Endothelial cell of umbilical vein (primary cell): ENCODE data around the gene HECW1.

Source experiments
- EZH2 ChIP-seq: IDR thresholded peaks from 2 replicates; pipeline ENCODE4 v1.6.1; 2012; ENCODE audit warnings: borderline replicate concordance, low read depth, mild to moderate bottlenecking, moderate library complexity, low read length, inconsistent platforms; ENCODE audit not compliant: severe bottlenecking
- FOS ChIP-seq: IDR thresholded peaks from 2 replicates; pipeline ENCODE4 v1.6.1; 2011; ENCODE audit warnings: mild to moderate bottlenecking, low read length, moderate library complexity, borderline replicate concordance; ENCODE audit not compliant: insufficient read depth
- JUN ChIP-seq: IDR thresholded peaks from 2 replicates; pipeline ENCODE4 v1.6.1; 2011; ENCODE audit warnings: borderline replicate concordance, low read depth; ENCODE audit not compliant: insufficient read length, insufficient read depth
- MYC ChIP-seq: IDR thresholded peaks from one replicate; pipeline ENCODE4 v1.6.1; 2011; ENCODE audit warnings: mild to moderate bottlenecking, low read depth, low read length
- POLR2A ChIP-seq: IDR thresholded peaks from 2 replicates; pipeline ENCODE4 v1.6.1; 2012; ENCODE audit warnings: low read depth, mild to moderate bottlenecking, control low read depth, low read length
- POLR2AphosphoS5 ChIP-seq: IDR thresholded peaks from 2 replicates; pipeline ENCODE4 v1.6.1; 2012; ENCODE audit warnings: low read depth, mild to moderate bottlenecking, control low read depth, low read length, moderate library complexity; ENCODE audit not compliant: insufficient read depth
- TF ChIP-seq, protein P1 (sequence below), 2 donors: IDR thresholded peaks; 1 replicate in 1 of 2; 2 replicates in 1 of 2; pipeline ENCODE4 v1.5.1; 2011; ENCODE audit warnings: low read length in 2 of 2, mild to moderate bottlenecking in 2 of 2, moderate library complexity in 2 of 2, control low read depth in 1 of 2, inconsistent platforms in 1 of 2, low read depth in 1 of 2; ENCODE audit not compliant: insufficient read depth in 1 of 2; ENCODE audit errors: extremely low read depth in 1 of 2
- TF ChIP-seq, protein P2 (sequence below): IDR thresholded peaks from 2 replicates; pipeline ENCODE4 v1.6.1; 2011; ENCODE audit not compliant: insufficient read depth, insufficient read length

DNA sequence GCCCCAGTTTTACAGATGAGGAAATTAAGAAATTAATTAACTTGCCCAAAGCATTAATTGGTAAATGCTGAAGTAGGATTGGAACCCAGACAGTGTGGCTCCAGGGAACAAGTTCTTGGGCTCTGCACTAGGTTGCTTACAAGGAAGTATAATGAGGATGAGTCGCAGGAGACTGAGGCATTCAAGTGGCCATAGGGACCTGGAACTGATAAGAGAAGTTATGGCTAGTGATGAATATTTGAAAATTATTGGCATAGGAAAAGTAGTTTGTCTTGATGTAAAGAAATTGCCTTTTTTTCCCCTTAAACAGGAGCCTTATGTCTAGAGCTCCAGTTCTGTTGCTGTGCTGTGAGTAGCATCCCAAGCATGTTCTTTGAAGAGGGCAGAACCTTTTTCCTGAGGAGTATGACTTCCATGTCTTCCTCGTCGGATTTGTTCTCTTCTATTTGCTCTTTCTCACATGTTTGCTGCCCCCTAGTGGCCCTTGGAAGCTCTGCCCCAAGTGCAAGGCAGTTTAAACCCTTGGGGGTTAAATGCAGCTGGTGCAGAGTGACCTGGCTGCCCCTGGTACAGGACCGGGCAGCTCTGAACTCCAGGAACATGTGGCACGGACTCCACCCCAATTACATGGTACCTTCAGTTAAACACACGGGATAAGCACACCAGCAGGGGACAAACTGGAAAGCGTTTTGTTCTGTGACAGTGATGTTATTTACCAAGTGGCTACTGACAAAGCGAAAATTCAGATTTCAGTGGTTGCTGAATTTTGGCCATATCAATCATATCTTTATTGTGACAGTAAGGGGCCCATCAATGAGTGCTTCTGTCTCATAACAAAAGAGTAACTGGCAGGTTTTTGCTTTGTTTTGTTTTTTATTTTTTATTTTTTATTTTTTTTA lies 148.8 kb downstream of the HECW1 start:
- TF ChIP-seq, protein P1, sequence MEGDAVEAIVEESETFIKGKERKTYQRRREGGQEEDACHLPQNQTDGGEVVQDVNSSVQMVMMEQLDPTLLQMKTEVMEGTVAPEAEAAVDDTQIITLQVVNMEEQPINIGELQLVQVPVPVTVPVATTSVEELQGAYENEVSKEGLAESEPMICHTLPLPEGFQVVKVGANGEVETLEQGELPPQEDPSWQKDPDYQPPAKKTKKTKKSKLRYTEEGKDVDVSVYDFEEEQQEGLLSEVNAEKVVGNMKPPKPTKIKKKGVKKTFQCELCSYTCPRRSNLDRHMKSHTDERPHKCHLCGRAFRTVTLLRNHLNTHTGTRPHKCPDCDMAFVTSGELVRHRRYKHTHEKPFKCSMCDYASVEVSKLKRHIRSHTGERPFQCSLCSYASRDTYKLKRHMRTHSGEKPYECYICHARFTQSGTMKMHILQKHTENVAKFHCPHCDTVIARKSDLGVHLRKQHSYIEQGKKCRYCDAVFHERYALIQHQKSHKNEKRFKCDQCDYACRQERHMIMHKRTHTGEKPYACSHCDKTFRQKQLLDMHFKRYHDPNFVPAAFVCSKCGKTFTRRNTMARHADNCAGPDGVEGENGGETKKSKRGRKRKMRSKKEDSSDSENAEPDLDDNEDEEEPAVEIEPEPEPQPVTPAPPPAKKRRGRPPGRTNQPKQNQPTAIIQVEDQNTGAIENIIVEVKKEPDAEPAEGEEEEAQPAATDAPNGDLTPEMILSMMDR (IDR thresholded peaks at IDR 0.05; ENCODE audit: extremely low read depth in 1 of 2, insufficient read depth in 1 of 2, low read depth in 1 of 2, low read length in 2 of 2) = peak; percentile 90 to 91
- TF ChIP-seq POLR2AphosphoS5 (no peak), POLR2A (no peak), MYC (no peak), FOS (no peak), JUN (no peak), EZH2 (no peak)
- TF ChIP-seq, protein P2, sequence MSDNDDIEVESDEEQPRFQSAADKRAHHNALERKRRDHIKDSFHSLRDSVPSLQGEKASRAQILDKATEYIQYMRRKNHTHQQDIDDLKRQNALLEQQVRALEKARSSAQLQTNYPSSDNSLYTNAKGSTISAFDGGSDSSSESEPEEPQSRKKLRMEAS = no peak
